Left lung (tissue), 10 donors: Measurements from ENCODE around the gene IL1R1. TPM values are rescaled to one million over a fixed set of nuclear protein-coding genes. Genes with fewer than 3 reads are reported as not detected.

Experiments used
- ATAC-seq: fragments of 200-7000 bp; cut with Tn5 transposase; one replicate; pipeline ENCODE4 v1.9.1; 2020; ENCODE audit warnings: moderate library complexity
- DNase-seq, 4 donors: peaks; one replicate each; pipeline ENCODE4 v3.0.0-alpha.2; 2013 to 2020
- H3K27ac ChIP-seq, 2 donors: fragments of 200-600 bp; sonication (generic) in 1 of 2; one replicate each; pipeline versions ENCODE4 v1.5.0 to v1.8.0; 2020 to 2021
- H3K27me3 ChIP-seq, 2 donors: fragments of 200-600 bp; sonication (generic) in 1 of 2; one replicate each; pipeline versions ENCODE4 v1.5.0 to v1.8.0; 2020 to 2021
- H3K36me3 ChIP-seq, 2 donors: fragments of 200-600 bp; sonication (generic) in 1 of 2; one replicate each; pipeline versions ENCODE4 v1.5.0 to v1.8.0; 2020 to 2021
- H3K4me1 ChIP-seq, 2 donors: fragments of 200-600 bp; one replicate each; pipeline ENCODE4 v1.8.0; 2021
- H3K4me3 ChIP-seq, 2 donors: fragments of 200-600 bp; sonication (generic) in 1 of 2; one replicate each; pipeline versions ENCODE4 v1.5.0 to v1.8.0; 2020 to 2021; ENCODE audit warnings: mild to moderate bottlenecking in 1 of 2
- H3K9me3 ChIP-seq, 2 donors: fragments of 200-600 bp; sonication (generic) in 1 of 2; one replicate each; pipeline versions ENCODE4 v1.5.0 to v1.8.0; 2020 to 2021
- intact Hi-C, 2 donors: fragments of 100-400 bp; cut with DNase I; formaldehyde crosslinking; loops; one replicate each; pipeline versions ENCODE4 v1.11.2 to v1.14.2; 2022
- polyA plus RNA-seq, 6 donors: library from polyadenylated mRNA; unstranded; fragments of 120-200 nt; gene quantifications; one replicate each; pipeline ENCODE4 v1.2.1, GENCODE V29; 2013; ENCODE audit not compliant: insufficient read length in 6 of 6
- total RNA-seq, 2 donors: library from RNA; stranded (reverse); fragmentation: NEBNext Ultra II Directional; extraction: Animal tissue kit (Norgen Biotek cat#: 25700); gene quantifications; one replicate each; pipeline ENCODE4 v1.2.1, GENCODE V29; 2021
- TF ChIP-seq, protein P1 (sequence below), 2 donors: fragments of 200-600 bp; sonication (generic) in 1 of 2; IDR thresholded peaks; one replicate each; pipeline versions ENCODE4 v1.5.0 to v1.8.0; 2021; ENCODE audit warnings: antibody characterized with exemption in 2 of 2
- donor health status: DM: no; HTN: yes; CAD: no.
- donor health status: DM: no; HTN: no; CAD: no.

The IL1R1 gene
- total and polyA plus RNA-seq, 8 donors = 91.1 to 224 (median 112) TPM

DNA sequence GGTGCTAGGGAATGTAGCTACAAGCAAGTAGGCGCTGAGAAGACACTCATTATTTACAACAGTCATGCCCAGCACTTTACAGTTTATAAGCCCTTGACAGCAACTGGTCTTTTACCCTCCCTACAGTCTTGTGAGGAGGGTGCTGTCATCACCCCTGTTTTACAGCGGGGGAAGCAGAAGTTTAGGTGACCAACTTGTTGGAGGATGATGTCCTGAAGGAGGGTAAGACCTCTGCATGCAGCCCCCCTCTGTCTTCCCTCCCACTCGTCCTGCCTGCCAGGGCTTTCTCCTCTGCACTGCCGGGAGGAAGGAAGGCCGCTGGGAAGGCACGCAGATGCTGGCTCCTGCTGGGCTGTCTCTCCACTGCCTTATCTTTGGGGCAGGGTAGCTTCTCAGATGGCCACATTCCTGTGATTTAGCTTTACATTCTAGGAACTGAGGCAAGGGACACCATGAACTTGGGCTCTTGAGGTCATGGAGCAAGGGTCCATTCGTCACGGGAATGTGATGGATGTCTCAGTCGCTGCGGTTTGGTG, 972 bp downstream of the IL1R1 start:
- Histone ChIP-seq H3K4me3 (peak overlapping the region; percentile 58 to 64), H3K27ac (peak overlapping the region; percentile 92 to 96), H3K9me3 (peaks cover 0 to 28% of the 10 kb centered on the region in 2 donors), H3K4me1 (peaks cover 8 to 86% of the 10 kb centered on the region in 2 donors), H3K36me3 (peaks cover 0 to 25% of the 10 kb centered on the region in 2 donors), H3K27me3 (no peaks in the 10 kb centered on the region)
- DNase-seq (peak in 2 of 4 donors; percentile 53 to 63), ATAC-seq (peak; percentile 20)
- TF ChIP-seq, protein P1, sequence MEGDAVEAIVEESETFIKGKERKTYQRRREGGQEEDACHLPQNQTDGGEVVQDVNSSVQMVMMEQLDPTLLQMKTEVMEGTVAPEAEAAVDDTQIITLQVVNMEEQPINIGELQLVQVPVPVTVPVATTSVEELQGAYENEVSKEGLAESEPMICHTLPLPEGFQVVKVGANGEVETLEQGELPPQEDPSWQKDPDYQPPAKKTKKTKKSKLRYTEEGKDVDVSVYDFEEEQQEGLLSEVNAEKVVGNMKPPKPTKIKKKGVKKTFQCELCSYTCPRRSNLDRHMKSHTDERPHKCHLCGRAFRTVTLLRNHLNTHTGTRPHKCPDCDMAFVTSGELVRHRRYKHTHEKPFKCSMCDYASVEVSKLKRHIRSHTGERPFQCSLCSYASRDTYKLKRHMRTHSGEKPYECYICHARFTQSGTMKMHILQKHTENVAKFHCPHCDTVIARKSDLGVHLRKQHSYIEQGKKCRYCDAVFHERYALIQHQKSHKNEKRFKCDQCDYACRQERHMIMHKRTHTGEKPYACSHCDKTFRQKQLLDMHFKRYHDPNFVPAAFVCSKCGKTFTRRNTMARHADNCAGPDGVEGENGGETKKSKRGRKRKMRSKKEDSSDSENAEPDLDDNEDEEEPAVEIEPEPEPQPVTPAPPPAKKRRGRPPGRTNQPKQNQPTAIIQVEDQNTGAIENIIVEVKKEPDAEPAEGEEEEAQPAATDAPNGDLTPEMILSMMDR (IDR thresholded peaks at IDR 0.05) = no peak
- intact Hi-C loops = loop anchor here in 1 of 2 donors (10.0 kb wide), 1 partner anchor 119 kb away; no protein-coding TSS in a partner anchor

DNA sequence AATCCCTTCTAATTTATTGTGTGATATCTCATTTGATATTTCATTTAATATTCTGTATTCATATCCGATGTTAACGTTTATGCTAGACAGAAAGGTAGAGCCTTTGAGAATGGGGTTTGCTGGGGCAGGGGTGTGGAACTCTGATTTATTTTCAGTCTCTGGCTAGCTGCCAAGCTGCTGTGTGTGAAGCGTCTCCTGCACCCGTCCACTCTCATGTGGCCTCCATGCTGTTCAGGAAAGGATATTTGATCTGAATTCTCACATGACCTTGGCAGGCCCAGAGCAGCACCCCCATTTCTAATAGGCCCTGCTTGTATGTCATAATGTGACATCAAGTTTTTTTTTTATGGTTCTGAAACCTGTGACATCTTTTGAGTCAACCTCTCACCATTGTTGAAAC, 1.6 kb downstream of the IL1R1 start:
- intact Hi-C loops = loop anchor here in 1 of 2 donors (10.0 kb wide), 1 partner anchor 119 kb away; no protein-coding TSS in a partner anchor
- Histone ChIP-seq H3K4me3 (peak overlapping the region; percentile 58 to 64), H3K36me3 (peaks cover 0 to 25% of the 10 kb centered on the region in 2 donors), H3K27ac (peak overlapping the region; percentile 92 to 96), H3K9me3 (peaks cover 0 to 32% of the 10 kb centered on the region in 2 donors), H3K27me3 (no peaks in the 10 kb centered on the region), H3K4me1 (peaks cover 8 to 84% of the 10 kb centered on the region in 2 donors)
- DNase-seq = no peak
- TF ChIP-seq, protein P1 (IDR thresholded peaks at IDR 0.05) = no peak
- ATAC-seq = no peak

DNA sequence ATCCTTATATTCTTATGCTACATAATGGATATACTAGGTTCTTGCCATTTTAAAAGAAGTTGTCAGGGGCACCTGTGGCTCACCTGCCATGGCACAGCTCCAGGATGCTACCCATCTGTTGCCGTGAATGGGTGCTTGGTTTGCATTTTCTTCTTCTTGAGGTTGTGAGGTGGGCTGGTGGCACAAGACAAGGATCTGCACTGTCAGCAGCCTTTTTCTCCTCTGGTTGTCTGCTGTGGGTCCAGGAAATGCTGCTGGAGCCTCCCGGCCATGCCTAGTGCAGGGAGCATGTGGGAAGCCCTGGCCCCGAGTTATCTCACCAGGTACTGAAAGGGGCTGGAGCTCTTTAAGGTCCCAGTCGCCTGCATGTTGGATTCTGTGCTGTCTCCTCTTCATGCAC, 2.6 kb downstream of the IL1R1 start:
- peaks cover 0 to 32% of the 10 kb centered on the region in 2 donors for H3K36me3 ChIP-seq
- DNase-seq (no peak), ATAC-seq (no peak)
- no peaks in the 10 kb centered on the region for H3K27me3 ChIP-seq
- H3K4me3 ChIP-seq = peak overlapping the region; percentile 58 to 64
- H3K27ac ChIP-seq = peak overlapping the region in 1 of 2 donors; percentile 23
- intact Hi-C loops = loop anchor here in 1 of 2 donors (10.0 kb wide), 1 partner anchor 120 kb away; no protein-coding TSS in a partner anchor
- H3K4me1 ChIP-seq = peaks cover 14 to 85% of the 10 kb centered on the region in 2 donors
- TF ChIP-seq, protein P1 (IDR thresholded peaks at IDR 0.05) = no peak
- peaks cover 0 to 33% of the 10 kb centered on the region in 2 donors for H3K9me3 ChIP-seq

DNA sequence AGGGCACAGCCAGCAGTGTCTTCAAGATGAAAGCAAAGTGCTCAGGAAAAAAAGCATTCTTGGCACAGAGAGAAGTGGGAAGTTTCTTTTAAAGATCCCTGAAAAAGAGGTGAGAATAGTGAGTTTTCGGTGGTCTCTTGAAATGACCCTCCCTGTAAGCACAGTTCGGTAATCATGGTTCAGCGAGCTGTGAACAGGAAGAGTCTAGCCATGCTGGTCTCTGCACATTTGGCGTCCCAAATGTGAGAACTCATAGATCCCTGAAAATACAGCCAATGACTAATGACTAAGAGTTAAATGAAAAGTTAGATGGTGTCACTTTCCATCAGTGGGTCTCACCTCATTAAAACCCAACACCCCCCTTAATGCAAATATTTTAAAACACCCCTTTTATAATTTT, 3.4 kb downstream of the IL1R1 start:
- Histone ChIP-seq H3K9me3 (peaks cover 0 to 33% of the 10 kb centered on the region in 2 donors), H3K27me3 (no peaks in the 10 kb centered on the region), H3K36me3 (peaks cover 0 to 37% of the 10 kb centered on the region in 2 donors), H3K27ac (peak overlapping the region in 1 of 2 donors; percentile 22), H3K4me1 (peaks cover 15 to 85% of the 10 kb centered on the region in 2 donors), H3K4me3 (peak overlapping the region in 1 of 2 donors; percentile 64)
- TF ChIP-seq, protein P1 (IDR thresholded peaks at IDR 0.05) = no peak
- intact Hi-C loops = loop anchor here in 1 of 2 donors (10.0 kb wide), 1 partner anchor 121 kb away; no protein-coding TSS in a partner anchor
- no peak for DNase-seq
- no peak for ATAC-seq

DNA sequence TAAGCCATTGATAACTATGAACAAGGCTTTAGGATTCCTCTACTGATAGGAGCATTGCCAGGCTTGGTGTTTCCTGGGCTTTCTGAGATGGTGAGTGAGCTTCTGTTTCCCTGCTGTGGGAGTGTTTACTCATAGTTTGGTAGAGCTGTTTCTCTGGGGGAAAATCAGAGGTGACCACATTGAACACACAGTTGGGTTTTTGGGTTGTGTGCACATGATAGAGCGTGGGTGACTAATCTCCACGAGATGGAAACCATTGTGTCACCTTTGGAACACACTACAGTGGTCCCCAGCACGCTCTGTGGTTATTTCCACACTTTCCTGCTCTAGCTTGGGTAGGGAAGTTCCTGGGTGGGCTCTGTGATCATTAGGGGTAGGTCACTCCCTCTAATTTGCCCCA, 5.4 kb downstream of the IL1R1 start:
- peaks cover 7 to 82% of the 10 kb centered on the region in 2 donors for H3K4me1 ChIP-seq
- H3K4me3 ChIP-seq = no peak overlapping the region
- no peaks in the 10 kb centered on the region for H3K27me3 ChIP-seq
- ATAC-seq (no peak), DNase-seq (no peak)
- H3K27ac ChIP-seq = peak overlapping the region; percentile 43 to 64
- intact Hi-C loops = loop anchor here in 1 of 2 donors (10.0 kb wide), 1 partner anchor 123 kb away; no protein-coding TSS in a partner anchor
- peaks cover 0 to 33% of the 10 kb centered on the region in 2 donors for H3K9me3 ChIP-seq
- TF ChIP-seq, protein P1 (IDR thresholded peaks at IDR 0.05) = no peak
- peaks cover 0 to 46% of the 10 kb centered on the region in 2 donors for H3K36me3 ChIP-seq
